HG02571 (cell line): Measurements from ENCODE around the gene COL24A1.
A peak's percentile ranks its signal among the peaks of the same experiment; 100 is the strongest.
"Not testable (repeated sequence)": the region's sequence is repeated elsewhere in the genome, so short reads cannot be mapped to it uniquely, and the experiment has no call there.

ENCODE experiments used
- ATAC-seq: cut with Tn5 transposase; IDR thresholded peaks from one replicate; pipeline ENCODE4 v1.9.1; 2021; ENCODE audit warnings: mild to moderate bottlenecking, moderate library complexity; ENCODE audit not compliant: unreplicated experiment

Gene COL24A1

GRCh38 chr1:86153836-86154235 lies 2.7 kb downstream of the COL24A1 start:
- ATAC-seq: no peak

DNA sequence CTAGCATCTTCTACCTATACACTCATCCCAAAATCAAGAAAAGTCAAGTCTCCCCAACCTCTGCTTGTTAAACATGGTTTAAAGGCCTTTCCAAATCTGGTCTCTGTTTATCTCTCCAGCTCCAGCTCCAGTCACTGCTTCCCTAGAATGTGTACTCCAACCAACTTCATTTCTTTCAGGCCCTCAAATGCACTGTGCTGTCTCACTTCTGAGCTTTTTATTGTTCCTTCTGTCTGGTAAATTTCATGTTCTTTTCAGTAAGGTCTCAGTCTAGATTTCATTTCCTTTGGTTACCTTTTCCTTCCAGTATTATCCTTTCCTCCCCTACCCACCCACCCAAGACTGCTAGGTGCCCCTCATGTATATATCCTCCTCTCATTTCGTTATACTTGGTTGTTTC lies 3.7 kb downstream of the COL24A1 start:
- no peak for ATAC-seq

DNA sequence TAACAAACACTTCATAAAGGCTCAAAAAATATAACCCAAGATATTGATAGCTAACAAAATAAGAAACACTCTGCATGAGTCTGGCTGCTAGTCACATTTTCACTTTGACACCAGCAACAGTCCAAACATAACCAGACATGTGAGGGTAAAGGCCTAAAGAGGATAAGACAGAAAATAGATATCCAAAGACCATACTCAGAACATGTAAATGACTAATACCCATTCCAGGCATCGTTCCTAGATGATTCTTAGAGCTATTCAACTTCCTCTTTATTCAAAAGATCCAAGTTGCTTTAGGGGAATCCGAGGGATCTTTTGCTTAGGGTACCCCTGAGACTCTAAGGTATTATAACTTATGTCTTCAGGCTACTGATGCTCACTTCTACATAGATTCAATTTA lies 5.1 kb downstream of the COL24A1 start:
- no peak for ATAC-seq

DNA sequence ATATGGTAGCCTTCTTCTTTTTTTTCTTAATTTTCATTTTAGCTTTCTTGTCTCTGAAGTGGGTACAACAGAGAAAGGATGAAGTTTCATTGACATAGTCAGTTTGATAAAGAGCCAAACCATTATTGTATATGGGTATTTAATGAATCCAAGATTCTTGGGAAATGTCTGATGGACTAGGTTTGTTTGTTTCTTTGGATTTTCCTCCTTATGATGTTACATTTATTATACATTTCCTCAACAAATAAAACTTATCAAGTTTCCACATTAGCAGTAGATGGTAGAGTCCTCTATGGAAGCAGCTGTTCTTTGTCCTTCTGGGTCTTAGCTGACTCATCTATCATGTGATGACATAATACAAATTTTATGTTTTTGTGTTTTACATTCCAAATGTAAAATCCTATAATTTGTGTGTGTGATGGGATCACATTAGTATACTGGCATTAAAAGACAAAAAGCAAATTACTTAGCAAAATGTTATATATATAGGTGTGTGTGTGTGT lies 6.0 kb downstream of the COL24A1 start:
- ATAC-seq: no peak

DNA sequence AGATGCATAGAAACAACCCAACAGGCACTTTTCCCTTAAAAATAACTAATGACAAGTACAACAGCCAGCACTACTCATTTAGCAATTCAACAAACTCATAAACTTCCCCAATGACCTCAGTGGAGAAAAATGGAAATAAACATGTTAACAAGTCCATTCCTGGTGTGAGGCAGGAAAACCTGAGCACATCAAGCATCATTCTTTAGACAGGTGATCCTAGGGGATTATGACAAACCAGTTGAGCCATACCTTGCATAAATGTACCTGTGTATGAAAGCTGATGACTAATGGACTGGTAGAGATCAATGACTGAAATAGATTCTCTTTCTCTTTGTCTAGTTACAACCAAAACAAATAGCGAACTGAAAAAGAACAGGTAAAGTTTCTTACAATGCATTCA lies 7.0 kb downstream of the COL24A1 start:
- ATAC-seq: no peak

DNA sequence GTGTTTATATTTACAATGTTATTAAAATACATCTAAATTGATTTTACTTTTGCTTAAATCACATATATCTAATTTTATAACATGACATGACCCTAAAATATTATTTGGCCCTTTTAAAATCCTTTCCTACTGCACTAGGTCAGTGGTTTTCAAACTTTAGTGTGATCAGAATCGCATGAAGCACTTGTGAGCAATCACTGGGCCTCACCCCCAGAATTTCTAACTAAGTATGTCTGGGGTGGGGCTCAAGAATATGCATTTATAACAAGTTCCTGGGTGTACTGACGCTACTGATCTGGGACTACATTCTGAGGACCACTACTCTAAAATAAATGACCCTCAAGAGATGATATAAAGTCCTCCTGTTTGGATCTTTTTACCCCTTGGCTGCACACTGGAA lies 8.8 kb downstream of the COL24A1 start:
- ATAC-seq: no peak

- no peak for ATAC-seq
These were observed 10.0 kb downstream of the COL24A1 start for GRCh38 chr1:86146566-86146965.

- no peak for ATAC-seq
These were observed 16.2 kb downstream of the COL24A1 start for GRCh38 chr1:86140281-86140880.

GRCh38 chr1:86138746-86139145 lies 17.8 kb downstream of the COL24A1 start:
- no peak for ATAC-seq

DNA sequence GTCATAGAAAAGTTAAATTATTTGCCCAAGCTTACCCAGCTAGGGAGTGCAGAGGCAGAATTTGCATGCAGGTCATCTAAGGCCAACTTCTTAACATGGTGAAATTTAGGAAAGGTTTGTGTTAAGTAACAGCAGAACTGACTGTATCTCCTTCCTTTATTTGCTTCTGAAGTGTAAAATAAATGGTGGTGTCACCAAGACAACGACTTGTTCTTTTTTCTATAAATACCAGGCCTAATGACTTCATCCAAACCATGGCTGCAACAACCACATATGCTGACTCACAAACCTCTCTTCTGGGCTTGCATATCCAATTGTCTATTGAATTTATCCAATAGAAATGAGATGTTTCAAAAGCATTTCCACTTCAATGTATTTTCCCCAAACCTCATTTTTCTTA lies 19.1 kb downstream of the COL24A1 start:
- ATAC-seq: no peak

GRCh38 chr1:86119214-86119764 lies 37.3 kb downstream of the COL24A1 start:
- ATAC-seq: no peak

DNA sequence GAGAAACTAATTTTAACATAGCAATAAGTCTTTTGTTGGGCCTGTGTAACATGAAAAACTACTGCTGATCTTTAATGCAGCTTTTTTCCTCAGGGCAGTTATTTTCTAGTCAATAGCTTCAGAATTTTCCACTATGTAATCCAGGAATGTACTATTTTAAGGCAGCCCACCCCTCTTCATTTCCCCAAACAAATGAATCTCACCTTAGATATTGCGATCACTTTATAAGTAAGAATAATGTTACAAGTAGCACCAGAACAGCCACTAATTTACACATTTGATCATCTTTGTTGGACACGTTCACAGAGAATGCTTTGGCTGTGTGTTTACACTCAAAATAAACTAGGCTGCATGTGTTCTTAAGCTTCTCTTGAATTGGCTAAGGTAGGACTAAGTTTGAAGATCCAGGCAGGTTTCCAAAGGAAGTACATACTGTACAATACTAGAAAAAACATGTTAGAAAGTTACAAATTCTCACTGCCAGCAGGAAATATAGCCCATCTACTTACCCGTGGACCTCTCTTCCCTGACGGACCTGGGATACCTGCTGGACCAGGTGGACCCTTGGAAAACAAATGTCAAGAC lies 41.7 kb downstream of the COL24A1 start:
- ATAC-seq: no peak

- no peak for ATAC-seq
These were observed 42.3 kb downstream of the COL24A1 start for GRCh38 chr1:86114236-86114635.

GRCh38 chr1:86111590-86111989 lies 45.0 kb downstream of the COL24A1 start:
- ATAC-seq: not testable (repeated sequence)

DNA sequence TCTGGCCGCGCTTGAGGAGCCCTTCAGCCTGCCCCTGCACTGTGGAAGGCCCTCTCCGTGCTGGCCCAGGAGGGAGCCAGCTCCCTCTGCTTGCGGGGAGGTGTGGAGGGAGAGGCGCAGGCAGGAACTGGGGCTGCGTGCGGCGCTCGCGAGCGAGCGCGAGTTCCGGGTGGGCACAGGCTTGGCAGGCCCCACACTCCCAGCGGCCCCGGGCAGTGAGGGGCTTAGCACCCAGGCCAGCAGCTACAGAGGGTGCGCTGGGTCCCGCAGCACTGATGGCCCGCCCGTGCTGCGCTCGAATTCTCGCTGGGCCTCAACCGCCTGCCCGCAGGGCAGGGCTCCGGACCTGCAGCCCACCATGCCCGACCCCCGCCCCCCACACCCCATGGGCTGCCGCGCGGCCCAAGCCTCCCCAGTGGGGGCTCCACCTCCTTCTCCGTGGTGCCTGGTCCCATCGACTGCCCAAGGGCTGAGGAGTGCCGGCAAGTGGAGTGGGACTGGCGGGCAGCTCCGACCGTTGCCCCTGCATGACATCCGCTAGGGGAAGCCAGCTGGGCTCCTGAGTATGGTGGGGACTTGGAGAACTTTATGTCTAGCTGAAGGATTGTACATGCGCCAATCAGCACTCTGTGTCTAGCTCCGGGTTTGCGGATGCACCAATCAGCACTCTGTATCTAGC lies 46.0 kb downstream of the COL24A1 start:
- no peak for ATAC-seq

DNA sequence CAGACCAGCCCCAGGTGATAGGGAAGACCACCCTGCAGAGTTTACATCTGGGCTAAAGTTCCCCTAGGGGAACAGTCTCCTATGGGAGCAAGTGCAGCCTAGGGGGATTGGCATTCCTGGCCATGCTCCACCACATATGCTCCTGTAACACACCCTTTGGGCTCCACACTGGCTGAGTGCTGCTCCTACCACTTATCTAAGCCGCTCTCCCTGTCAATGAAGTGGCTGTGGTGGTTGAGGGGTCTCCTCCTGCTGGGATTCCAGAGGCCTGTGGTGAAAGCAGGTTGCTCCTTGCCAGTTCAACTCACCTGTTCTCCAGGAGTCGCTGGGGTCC lies 51.1 kb downstream of the COL24A1 start:
- no peak for ATAC-seq

DNA sequence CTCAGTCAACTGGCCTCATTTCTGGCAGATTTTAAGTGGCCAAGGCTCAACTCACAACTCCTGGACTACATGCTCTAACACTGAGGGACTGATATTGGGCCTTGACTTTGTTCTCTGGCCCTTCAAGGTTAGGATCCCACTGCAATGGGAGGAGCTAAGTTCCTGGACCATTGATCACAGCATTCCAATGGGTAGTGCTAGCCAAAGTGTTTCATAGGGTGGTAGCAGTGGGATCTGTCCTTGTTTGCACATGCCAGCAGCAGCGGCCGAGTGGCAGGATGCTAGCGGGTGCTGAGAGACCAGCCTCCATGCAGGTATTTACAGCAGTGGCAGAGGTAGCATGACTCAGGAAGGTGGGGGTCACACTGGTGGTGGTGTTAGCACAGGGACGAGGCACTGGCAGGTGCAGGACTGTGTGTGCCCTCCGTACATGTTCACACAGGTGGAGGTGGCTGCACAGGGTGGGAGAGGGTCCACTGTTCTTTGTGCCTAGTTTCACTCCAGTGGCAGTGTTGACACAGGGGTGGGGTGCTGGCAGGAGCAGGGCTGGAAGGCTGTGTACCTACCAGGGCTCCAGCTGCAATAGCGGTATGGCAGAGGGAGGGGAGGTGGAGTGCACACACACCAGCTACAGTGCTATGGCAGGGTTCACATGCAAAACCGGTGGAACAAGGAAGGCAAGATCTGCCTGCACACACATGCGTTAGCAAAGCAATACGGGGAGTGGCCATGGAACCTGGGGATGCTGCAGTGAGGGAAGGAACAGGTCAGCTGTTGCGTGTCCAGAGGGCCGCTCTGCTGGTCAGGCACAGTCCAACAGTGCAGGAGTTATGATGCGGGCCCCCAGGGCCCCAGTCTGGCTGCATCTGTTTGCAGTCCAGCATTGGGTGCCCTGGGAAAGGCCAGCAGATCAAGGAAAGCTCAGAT lies 51.7 kb downstream of the COL24A1 start:
- no peak for ATAC-seq

DNA sequence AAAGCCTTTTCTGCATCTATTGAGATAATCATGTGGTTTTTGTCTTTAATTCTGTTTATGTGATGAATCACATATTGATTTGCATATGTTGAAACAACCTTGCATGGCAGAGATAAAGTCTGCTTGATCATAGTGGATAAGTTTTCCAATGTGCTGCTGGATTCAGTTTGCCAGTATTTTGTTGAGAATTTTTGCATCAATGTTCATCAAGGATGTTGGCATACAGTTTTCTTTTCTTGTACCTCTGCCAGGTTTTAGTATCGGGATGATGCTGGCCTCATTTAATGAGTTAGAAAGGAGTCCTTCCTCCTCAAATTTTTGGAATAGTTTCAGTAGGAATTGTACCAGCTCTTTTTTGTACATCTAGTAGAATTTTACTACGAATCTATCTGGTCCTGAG lies 55.0 kb downstream of the COL24A1 start:
- no peak for ATAC-seq

DNA sequence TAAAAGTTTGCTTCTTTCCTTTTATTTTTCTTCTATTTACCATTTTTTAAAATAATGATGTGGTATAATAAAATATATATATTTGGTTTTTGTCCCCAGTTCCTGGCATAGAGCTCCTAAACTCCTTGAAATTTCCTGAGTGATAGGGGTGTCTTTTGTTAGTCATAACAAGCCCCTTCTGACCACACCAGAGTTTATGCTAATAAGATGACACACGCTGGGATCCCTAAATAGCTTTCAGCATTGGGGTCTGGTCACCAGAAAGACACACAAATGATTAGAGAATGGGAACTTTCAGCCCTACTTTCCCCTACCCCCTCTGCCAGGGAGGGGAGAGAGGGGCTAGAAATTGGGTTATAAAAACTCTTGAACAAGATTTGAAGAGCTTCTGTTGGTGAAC lies 56.2 kb downstream of the COL24A1 start:
- no peak for ATAC-seq

- ATAC-seq: no peak
These were observed 66.8 kb downstream of the COL24A1 start for GRCh38 chr1:86089765-86090164.

DNA sequence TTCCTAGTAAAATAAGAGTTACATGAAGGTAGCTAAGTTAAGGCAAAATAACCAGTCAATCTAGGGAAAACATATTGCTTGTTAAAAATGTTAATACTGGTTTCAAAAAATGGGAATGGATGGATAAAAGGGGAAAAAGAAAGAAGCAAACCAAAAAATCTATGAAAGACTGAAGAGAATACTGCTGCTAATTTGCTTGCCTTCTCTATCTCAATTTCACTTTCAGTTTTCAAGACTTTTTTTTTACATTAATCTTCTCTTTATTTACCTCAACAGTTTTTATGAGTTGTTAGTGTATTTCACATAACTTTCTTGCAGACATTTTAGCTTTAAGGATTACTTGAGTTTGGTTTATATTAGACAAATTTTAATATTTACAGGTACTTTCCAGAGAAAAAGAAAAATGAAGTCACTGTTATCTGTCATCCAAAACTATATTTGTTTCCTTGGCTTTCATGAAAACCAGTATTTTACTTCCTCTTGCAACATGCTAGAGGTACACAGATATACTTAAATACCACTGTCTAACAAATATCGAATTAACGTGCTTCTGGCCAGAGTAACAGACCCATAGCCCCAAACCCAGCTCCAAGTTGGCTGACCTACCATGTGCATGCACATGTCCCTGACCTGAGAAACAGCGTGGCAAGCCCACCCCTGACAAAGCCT lies 70.7 kb downstream of the COL24A1 start:
- peak; percentile 44 for ATAC-seq
